GM21737 (cell line): ENCODE measurements around the gene CDC42BPA.
"Not testable (repeated sequence)": the region's sequence is repeated elsewhere in the genome, so short reads cannot be mapped to it uniquely, and the experiment has no call there.

Source experiments
- ATAC-seq: cut with Tn5 transposase; IDR thresholded peaks from one replicate; pipeline ENCODE4 v1.9.1; 2021; ENCODE audit warnings: mild to moderate bottlenecking, moderate library complexity; ENCODE audit not compliant: unreplicated experiment

The CDC42BPA gene

DNA sequence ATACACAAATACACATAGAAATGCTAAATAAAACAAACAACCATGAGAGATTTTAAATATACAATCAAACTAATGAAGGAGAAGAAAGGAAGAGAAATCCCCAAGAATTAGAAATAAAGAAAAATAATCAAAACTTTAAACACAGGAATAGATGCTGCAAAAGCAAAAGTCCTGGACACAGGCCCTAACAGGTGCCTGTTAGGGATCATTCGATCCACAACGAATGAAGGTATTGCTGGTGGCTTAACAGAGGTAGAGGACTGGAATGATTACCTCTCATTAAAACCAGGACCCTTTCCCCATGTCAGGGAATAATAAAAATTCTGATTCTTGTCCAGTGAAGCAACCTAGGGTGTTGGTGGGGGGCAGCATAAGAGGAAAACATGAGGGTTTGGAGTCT, 56.8 kb downstream of the CDC42BPA start:
- no peak for ATAC-seq

GRCh38 chr1:227260433-227260832, 57.9 kb downstream of the CDC42BPA start:
- no peak for ATAC-seq

DNA sequence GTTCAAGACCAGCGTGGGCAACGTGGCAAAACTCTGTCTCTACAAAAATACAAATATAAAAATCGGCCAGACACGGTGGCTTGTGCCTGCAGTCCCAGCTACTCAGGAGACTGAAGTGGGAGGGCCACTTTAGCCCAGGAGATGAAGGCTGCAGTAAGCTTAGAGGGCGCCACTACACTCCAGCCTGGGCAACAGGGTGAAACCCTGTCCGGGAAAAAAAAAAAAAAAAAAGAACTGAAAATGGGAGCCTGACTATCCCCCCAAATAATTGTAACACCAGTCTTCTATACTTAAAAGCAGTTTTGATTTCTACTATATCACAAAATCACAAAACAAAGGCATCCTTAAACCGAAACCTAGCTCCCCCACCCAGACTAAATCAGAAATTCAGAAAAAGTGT, 60.3 kb downstream of the CDC42BPA start:
- no peak for ATAC-seq

- ATAC-seq = no peak
Measured at GRCh38 chr1:227255086-227255732, 63.1 kb downstream of the CDC42BPA start.

DNA sequence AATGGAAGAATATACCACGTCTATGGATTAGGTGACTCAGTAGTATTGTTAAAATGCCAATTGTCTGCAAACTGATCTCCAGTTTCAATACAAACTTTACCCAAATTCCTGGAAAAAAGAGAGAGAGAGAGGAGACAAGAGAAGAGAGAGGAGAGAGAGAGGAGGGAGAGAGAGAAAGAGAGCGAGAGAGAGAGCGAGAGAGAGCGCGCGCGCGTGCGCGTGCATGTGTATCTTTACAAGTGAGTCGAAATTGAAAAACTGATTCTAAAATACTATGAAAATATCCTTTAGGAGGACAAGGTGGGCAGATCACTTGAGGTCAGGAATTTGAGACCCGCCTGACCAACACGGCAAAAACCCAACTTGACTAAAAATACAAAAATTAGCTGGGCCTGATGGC, 65.2 kb downstream of the CDC42BPA start:
- ATAC-seq = no peak

- ATAC-seq = no peak
Measured at GRCh38 chr1:227245613-227246320, 72.5 kb downstream of the CDC42BPA start.

DNA sequence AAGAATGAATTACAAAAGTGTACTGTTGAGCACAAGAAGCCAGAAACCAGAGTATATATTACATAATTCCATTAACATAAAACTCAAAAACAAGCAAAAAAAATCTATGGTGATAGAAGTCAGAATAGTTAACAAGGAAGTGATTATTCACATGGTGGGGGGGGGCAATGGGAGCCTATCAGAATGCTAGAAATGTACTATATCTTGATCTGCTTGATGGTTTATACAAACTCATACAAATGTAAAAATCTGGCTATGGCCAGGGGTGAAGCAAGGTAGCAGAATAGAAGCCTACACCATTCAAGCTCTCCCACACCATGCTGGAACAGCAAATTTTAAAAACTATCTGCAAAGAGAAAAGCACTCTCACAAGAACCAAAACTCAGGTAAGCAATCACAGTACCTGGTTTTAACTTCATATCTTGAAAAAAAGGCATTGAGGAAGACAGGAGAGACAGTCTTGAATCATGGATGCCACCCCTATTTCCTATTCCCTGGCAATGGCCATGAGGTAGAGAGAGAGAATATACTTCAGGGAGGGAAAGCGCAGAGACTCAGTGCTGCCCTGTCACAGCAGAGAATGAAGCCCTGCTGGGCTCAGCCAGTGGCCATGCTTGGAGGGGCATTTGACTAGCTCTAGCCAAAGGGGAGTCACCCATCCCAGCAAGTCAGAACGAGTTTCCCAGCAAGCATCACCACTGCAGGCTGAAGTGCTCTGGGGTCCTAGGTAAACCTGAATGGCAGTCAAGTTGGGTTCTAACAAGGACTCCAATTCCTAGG, 73.8 kb downstream of the CDC42BPA start:
- ATAC-seq = no peak

- no peak for ATAC-seq
Measured at GRCh38 chr1:227242811-227243682, 75.2 kb downstream of the CDC42BPA start.

DNA sequence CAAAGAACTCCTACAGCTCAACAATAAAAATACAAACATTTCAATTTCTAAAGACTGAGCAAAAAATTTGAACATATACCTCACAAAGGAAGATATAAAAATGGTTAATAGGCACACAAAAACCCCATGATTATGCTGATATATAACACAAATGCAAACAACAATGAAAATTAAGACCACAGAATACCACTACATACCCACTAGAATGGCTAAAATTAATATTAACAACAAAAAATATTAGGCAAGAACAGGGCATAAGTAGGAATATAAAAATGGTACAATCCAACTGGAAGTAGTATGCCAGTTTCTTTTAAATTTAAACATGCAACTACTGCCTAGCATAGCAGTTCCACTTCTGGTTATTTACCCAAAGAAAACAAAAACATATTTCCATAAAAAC, 77.3 kb downstream of the CDC42BPA start:
- ATAC-seq = no peak

GRCh38 chr1:227234998-227235405, 83.3 kb downstream of the CDC42BPA start:
- ATAC-seq = no peak

DNA sequence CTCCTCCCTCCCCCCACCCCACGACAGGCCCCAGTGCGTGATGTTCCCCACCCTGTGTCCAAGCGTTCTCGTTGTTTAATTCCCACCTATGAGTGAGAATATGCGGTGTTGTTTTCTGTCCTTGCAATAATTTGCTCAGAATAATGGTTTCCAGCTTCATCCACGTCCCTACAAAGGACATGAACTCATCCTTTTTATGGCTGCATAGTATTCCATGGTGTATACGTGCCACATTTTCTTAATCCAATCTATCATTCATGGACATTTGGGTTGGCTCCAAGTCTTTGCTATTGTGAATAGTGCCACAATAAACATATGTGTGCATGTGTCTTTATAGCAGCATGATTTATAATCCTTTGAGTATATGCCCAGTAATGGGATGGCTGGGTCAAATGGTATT, 87.2 kb downstream of the CDC42BPA start:
- ATAC-seq = not testable (repeated sequence)

DNA sequence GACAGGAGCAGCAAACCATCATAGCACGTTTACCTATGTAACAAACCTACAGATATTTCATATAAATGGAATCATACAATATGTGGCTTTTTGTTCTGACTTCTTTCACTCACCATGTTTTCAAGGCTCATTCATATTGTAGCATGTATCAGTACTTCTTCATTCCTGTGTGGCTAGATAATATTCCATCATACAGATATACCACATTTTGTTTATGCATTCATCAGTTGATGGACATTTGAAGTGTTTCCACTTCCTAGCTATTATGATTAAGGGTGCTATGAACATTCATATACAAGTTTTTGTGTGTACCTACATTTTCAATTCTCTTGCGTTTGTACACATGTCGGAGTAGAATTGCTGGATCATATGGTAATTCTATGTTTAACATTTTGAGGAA, 90.1 kb downstream of the CDC42BPA start:
- no peak for ATAC-seq

GRCh38 chr1:227227761-227228160, 90.5 kb downstream of the CDC42BPA start:
- no peak for ATAC-seq

GRCh38 chr1:227225715-227226346, 92.5 kb downstream of the CDC42BPA start:
- no peak for ATAC-seq

DNA sequence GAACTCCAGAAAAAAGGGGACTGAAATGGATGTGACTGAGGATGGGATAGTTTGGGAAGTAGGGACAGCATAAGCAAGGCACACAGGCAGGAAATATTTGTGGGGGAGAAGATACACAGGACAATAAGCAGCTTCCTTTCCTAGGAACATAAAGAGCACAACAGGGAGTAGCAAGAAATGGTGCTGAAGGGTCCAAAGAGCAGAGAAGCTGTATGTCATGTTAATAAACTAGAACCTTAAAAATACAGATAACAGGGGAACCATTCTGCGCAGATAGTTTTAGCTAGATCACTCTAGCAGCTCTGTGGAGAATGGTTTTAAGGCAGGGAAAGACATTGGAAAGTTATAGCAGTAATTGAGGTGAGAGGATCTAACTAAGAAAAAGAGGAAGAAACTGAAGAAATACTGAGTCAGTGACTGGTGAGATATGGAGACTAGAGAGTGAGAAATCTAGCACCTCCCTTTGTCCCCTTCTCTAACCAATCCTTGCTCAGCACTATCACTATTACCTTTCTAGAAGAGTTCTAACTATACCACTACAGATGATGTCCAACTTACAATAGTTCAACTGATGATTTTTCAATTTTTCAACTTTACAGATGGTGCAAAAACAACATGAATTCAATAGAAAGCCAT, 95.0 kb downstream of the CDC42BPA start:
- no peak for ATAC-seq

DNA sequence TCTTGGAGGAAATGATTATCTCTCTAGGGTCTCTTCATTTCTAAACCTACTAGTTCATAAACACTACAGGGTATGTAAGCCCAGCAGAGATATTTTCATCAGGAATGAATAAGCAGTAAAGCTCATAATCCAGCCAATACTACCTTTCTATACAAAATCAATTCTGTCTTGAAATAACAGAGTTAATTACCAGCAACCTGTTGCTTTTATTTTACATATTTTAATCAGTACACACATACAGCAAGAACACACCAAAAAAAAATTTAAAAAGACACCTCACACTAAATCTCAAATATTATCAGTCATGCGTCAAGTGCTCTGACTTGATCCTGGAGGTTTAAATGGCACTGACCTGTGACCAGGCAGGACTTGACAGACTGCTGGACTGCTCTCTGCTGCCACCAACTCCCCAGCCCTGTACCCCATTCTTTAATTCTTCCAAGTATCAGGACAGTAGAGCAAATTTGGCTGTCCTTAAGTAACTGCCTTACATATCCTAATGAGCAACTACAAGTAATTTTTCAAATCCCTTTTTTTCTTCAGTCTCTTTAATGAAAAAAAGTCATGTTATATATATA, 98.5 kb downstream of the CDC42BPA start:
- ATAC-seq = no peak

DNA sequence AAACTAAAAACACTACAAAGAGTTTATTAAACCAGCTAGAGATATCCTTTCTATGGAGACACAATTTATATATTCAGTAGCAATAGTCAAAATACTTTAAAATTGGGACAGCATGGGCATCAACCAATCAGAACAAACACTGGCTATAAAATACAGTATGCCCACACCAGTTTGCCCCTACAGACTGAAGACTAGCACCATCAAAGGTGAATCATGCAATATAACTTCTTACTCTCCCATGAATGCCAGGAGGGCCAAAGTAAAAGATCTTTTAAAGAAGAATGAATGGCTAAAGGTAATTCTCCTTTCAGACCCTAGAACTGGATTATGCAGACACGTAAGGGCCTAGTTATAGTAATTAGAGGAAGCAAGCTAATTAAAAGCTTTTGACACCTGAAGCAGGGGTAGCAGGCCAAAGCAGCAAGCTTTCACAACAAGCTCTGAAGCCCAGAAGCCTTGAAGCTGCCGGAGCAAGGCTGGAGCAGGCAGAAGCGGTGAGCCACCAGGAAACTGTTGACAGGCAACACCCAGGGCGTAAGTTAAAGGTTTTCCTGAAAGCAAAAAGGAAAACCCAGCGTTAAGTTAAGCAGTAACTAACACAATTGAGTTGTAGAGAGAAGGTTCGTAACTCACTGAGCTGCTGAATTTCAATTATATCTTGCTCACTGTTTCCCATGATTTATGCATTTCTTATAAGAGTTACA, 99.3 kb downstream of the CDC42BPA start:
- no peak for ATAC-seq

DNA sequence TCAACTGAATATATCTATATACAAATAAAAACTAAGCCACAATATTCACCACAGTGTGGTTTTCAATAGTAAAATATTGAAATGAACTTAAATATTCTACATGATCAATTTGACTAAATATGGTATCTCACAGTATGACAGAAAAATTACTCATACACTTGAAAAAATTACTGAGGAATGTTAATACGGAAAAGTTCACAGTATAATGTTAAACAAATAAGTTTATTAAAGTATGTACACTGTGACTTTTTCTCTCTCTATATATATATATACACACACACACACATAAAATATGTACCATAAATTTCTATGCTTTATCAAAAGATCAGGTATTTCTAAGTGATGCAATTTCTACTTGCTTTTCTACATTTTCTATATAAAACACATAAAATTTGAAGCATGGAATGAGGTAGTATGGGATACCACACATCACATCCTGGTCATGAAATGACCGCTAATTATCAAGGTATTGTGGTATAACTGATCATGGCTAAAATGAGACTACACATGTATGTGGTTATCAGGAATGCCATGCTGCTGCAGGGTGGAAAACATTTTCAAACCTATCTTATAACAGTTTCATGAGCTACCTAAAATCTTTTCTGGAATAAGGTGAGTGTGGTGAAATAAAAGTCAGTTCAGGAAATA, 102.3 kb downstream of the CDC42BPA start:
- no peak for ATAC-seq

- no peak for ATAC-seq
Measured at GRCh38 chr1:227214207-227214606, 104.1 kb downstream of the CDC42BPA start.
